Osteoblast (primary cell): Measurements from ENCODE around the gene F8. TPM values are rescaled to one million over a fixed set of nuclear protein-coding genes. Genes with fewer than 3 reads are reported as not detected.
"Not testable (repeated sequence)": the region's sequence is repeated elsewhere in the genome, so short reads cannot be mapped to it uniquely, and the experiment has no call there.

Experiments used
- DNase-seq: peaks from one replicate; pipeline ENCODE4 v3.0.0; 2011; ENCODE audit warnings: low spot score, mixed read lengths; ENCODE audit not compliant: insufficient read length; ENCODE audit errors: missing footprints
- H2AFZ ChIP-seq: 2 replicates; pipeline ENCODE4 v1.6.0; 2011; ENCODE audit warnings: mild to moderate bottlenecking, low read length
- H3K27ac ChIP-seq: 2 replicates; pipeline ENCODE4 v1.5.1; 2011; ENCODE audit warnings: mild to moderate bottlenecking, low read depth, low read length, moderate library complexity
- H3K27me3 ChIP-seq: 2 replicates; pipeline ENCODE4 v1.6.0; 2012; ENCODE audit warnings: mild to moderate bottlenecking, control low read depth, inconsistent platforms, low read length, moderate library complexity; ENCODE audit not compliant: insufficient read depth
- H3K36me3 ChIP-seq: 2 replicates; pipeline ENCODE4 v1.5.1; 2011; ENCODE audit warnings: mild to moderate bottlenecking, low read length, control low read depth, moderate library complexity; ENCODE audit not compliant: insufficient read depth
- H3K4me1 ChIP-seq: 2 replicates; pipeline ENCODE4 v1.5.1; 2011; ENCODE audit warnings: mild to moderate bottlenecking, low read length, control low read depth, moderate library complexity; ENCODE audit not compliant: insufficient read depth
- H3K4me2 ChIP-seq: 2 replicates; pipeline ENCODE4 v1.6.0; 2011; ENCODE audit warnings: mild to moderate bottlenecking, low read length; ENCODE audit not compliant: insufficient read depth
- H3K4me3 ChIP-seq: fragments of 200-600 bp; sonication (generic); 3 replicates; pipeline ENCODE4 v1.5.1; 2012; ENCODE audit warnings: mild to moderate bottlenecking, low read length, inconsistent platforms; ENCODE audit not compliant: insufficient read depth
- H3K79me2 ChIP-seq: 2 replicates; pipeline ENCODE4 v1.6.0; 2012; ENCODE audit warnings: mild to moderate bottlenecking, low read length, control low read depth, inconsistent platforms; ENCODE audit not compliant: insufficient read depth
- H3K9me3 ChIP-seq: 2 replicates; pipeline ENCODE4 v1.5.1; 2011; ENCODE audit warnings: low read depth, low read length, control low read depth
- H4K20me1 ChIP-seq: 2 replicates; pipeline ENCODE4 v1.6.0; 2012; ENCODE audit warnings: mild to moderate bottlenecking, low read length, control low read depth; ENCODE audit not compliant: insufficient read depth
- CTCF ChIP-seq: IDR thresholded peaks from 2 replicates; pipeline ENCODE4 v1.5.1; 2011; ENCODE audit warnings: mild to moderate bottlenecking, low read depth, low read length, moderate library complexity; ENCODE audit errors: extremely low read depth
- total RNA-seq: library from RNA; depleted of rRNA; stranded (reverse); fragments of >200 nt; gene quantifications from 2 replicates; pipeline ENCODE4 v1.2.3, GENCODE V29; 2012

The F8 gene
- total RNA-seq, 1 donor, result 10.9 TPM

- no peaks in the 10 kb centered on the region for H3K4me1 ChIP-seq
- no peak for TF ChIP-seq CTCF
- H3K9me3 ChIP-seq, result no peaks in the 10 kb centered on the region
- no peaks in the 10 kb centered on the region for H4K20me1 ChIP-seq
- H2AFZ ChIP-seq, result no peak overlapping the region
- H3K4me2 ChIP-seq, result no peak overlapping the region
- no peaks in the 10 kb centered on the region for H3K36me3 ChIP-seq
- H3K27ac ChIP-seq, result no peak overlapping the region
- H3K27me3 ChIP-seq, result no peaks in the 10 kb centered on the region
- no peak overlapping the region for H3K4me3 ChIP-seq
- DNase-seq, result no peak
- no peaks in the 10 kb centered on the region for H3K79me2 ChIP-seq
Observed at GRCh38 chrX:154900323-154900722, 122.2 kb downstream of the F8 start.

- no peaks in the 10 kb centered on the region for H3K4me1 ChIP-seq
- no peak overlapping the region for H3K4me2 ChIP-seq
- H3K4me3 ChIP-seq, result no peak overlapping the region
- H3K9me3 ChIP-seq, result no peaks in the 10 kb centered on the region
- no peaks in the 10 kb centered on the region for H3K79me2 ChIP-seq
- no peak overlapping the region for H3K27ac ChIP-seq
- H2AFZ ChIP-seq, result no peak overlapping the region
- no peaks in the 10 kb centered on the region for H4K20me1 ChIP-seq
- no peaks in the 10 kb centered on the region for H3K36me3 ChIP-seq
- no peaks in the 10 kb centered on the region for H3K27me3 ChIP-seq
- TF ChIP-seq CTCF, result no peak
- no peak for DNase-seq
Observed at GRCh38 chrX:154892296-154892695, 130.2 kb downstream of the F8 start.

- Histone ChIP-seq H3K36me3 (no peaks in the 10 kb centered on the region), H3K27ac (no peak overlapping the region), H3K79me2 (no peaks in the 10 kb centered on the region), H3K4me1 (no peaks in the 10 kb centered on the region), H3K4me3 (no peak overlapping the region), H3K4me2 (no peak overlapping the region), H4K20me1 (no peaks in the 10 kb centered on the region), H2AFZ (no peak overlapping the region), H3K27me3 (no peaks in the 10 kb centered on the region), H3K9me3 (no peaks in the 10 kb centered on the region)
- no peak for DNase-seq
- no peak for TF ChIP-seq CTCF
Observed at GRCh38 chrX:154890990-154891639, 131.4 kb downstream of the F8 start.

GRCh38 chrX:154886789-154887221 lies 135.7 kb downstream of the F8 start:
- not testable (repeated sequence) for H2AFZ ChIP-seq, H3K4me1 ChIP-seq, H3K9me3 ChIP-seq, H3K36me3 ChIP-seq, H3K4me2 ChIP-seq, DNase-seq, H3K4me3 ChIP-seq, H3K79me2 ChIP-seq, H3K27me3 ChIP-seq, H3K27ac ChIP-seq, H4K20me1 ChIP-seq

- H3K4me1 ChIP-seq, H3K27me3 ChIP-seq, H3K36me3 ChIP-seq, H3K4me3 ChIP-seq, H2AFZ ChIP-seq, H3K9me3 ChIP-seq, H3K79me2 ChIP-seq, DNase-seq, H3K27ac ChIP-seq, H4K20me1 ChIP-seq, H3K4me2 ChIP-seq: not testable (repeated sequence)
Observed at GRCh38 chrX:154886069-154886788, 136.3 kb downstream of the F8 start, which contains the start of gene F8A1. Gene F8A1 (plus strand): TSS chrX:154886355. CDS start chrX:154886375, 20 bp downstream.

- H3K79me2 ChIP-seq, H3K4me2 ChIP-seq, DNase-seq, H3K27ac ChIP-seq, H3K4me3 ChIP-seq, H2AFZ ChIP-seq, H3K27me3 ChIP-seq, H3K36me3 ChIP-seq, H4K20me1 ChIP-seq, H3K4me1 ChIP-seq, H3K9me3 ChIP-seq: not testable (repeated sequence)
Observed at GRCh38 chrX:154885549-154885948, 137.0 kb downstream of the F8 start.

GRCh38 chrX:154885057-154885456 lies 137.5 kb downstream of the F8 start:
- H3K27ac ChIP-seq, H2AFZ ChIP-seq, H3K27me3 ChIP-seq, H3K4me3 ChIP-seq, H3K36me3 ChIP-seq, H3K4me2 ChIP-seq, H3K4me1 ChIP-seq, H3K79me2 ChIP-seq, H4K20me1 ChIP-seq, DNase-seq, H3K9me3 ChIP-seq: not testable (repeated sequence)
